HepG2 (cell line): ENCODE data around the gene ARHGEF4. TPM values are rescaled to one million over a fixed set of nuclear protein-coding genes. Genes with fewer than 3 reads are reported as not detected.

Source experiments
- CBX1 ChIP-seq: IDR thresholded peaks from one replicate; pipeline ENCODE4 v1.6.1; 2016; ENCODE audit warnings: antibody characterized with exemption, low read depth
- NFIC ChIP-seq: IDR thresholded peaks from 2 replicates; pipeline ENCODE4 v1.6.1; 2012; ENCODE audit warnings: mild to moderate bottlenecking, low read length, inconsistent platforms
- ZNF558 ChIP-seq: sonication (generic); formaldehyde crosslinking; IDR thresholded peaks from 2 replicates; pipeline ENCODE4 v1.9.0; 2022; ENCODE audit warnings: mild to moderate bottlenecking, missing genetic modification reagents, borderline replicate concordance
- ZNF589 ChIP-seq: sonication (generic); formaldehyde crosslinking; conservative IDR thresholded peaks from 2 replicates; pipeline ENCODE4 v1.8.0; 2022; ENCODE audit warnings: mild to moderate bottlenecking, moderate library complexity, missing genetic modification reagents
- polyA plus RNA-seq, 8 experiments: library from polyadenylated mRNA; depleted of rRNA in 3 of 8; stranded (reverse) in 7 of 8; unstranded in 1 of 8; fragments of >200 nt; fragmentation: Illumina TruSeq in 4 of 8; extraction: Trizol in 4 of 8; gene quantifications; 2 replicates each; pipeline versions ENCODE4 v1.2.1 to v1.2.3, GENCODE V29; 2011 to 2016; ENCODE audit warnings: low read depth in 4 of 8, missing spikeins in 1 of 8, mixed read lengths in 1 of 8; ENCODE audit not compliant: insufficient read depth in 1 of 8
- total RNA-seq, 5 experiments: library from RNA; depleted of rRNA; stranded (reverse); fragments of >200 nt; fragmentation: Illumina TruSeq; extraction: Trizol; gene quantifications; 2 replicates each; pipeline ENCODE4 v1.2.3, GENCODE V29; 2016; ENCODE audit warnings: low read depth in 1 of 5
- TF ChIP-seq, protein P1 (sequence below): sonication (generic); formaldehyde crosslinking; IDR thresholded peaks from 2 replicates; pipeline ENCODE4 v1.4.0; 2020; ENCODE audit warnings: missing genetic modification reagents, borderline replicate concordance
- TF ChIP-seq, protein P2 (sequence below): sonication (generic); formaldehyde crosslinking; IDR thresholded peaks from 2 replicates; pipeline ENCODE4 v1.5.1; 2020; ENCODE audit warnings: mild to moderate bottlenecking, missing genetic modification reagents, borderline replicate concordance
- TF ChIP-seq, protein P3 (sequence below): sonication (generic); formaldehyde crosslinking; IDR thresholded peaks from 2 replicates; pipeline ENCODE4 v1.5.0; 2020; ENCODE audit warnings: mild to moderate bottlenecking, missing genetic modification reagents, borderline replicate concordance
- TF ChIP-seq, protein P4 (sequence below): sonication (generic); formaldehyde crosslinking; IDR thresholded peaks from 2 replicates; pipeline ENCODE4 v1.4.0; 2020; ENCODE audit warnings: missing genetic modification reagents, borderline replicate concordance

The ARHGEF4 gene
- total and polyA plus RNA-seq, 2 of the 13 experiments (the other 11 are each of a cell fraction or from before 2014, with no cell fraction given): 0.11 to 0.13 TPM

DNA sequence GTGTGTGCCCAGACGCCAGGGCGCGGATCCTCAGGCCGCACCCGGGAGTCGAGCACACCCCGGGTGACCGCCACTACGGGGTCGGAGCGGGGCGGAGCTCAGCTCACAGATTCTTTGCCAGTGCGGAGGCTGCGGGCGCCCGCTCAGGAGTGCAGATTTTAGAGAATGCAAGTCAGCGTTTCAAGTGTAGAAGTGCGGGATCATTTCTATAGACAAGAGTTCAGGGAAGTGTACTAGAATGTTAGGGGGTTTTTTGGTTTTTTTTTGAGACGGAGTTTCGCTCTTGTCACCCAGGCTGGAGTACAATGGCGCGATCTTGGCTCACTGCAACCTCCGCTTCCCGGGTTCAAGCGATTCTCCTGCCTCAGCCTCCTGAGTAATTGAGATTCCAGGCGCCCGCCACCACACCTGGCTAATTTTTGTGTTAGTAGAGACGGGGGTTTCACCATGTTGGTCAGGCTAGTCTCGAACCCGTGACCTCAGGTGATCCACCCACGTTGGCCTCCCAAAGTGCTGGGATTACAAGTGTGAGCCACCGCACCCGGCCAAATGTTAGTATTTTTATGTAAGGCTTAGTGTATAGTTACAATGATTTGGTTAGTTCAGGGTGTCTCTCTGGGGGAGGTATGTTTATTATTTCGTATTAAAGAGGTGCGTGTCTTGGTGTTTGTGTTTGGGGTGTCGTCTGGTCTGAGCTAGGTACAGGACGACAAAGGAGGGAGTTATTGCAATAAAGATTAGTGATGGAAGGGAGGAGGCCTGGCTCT lies 257.2 kb downstream of the ARHGEF4 start (continued):
- TF ChIP-seq, protein P1, sequence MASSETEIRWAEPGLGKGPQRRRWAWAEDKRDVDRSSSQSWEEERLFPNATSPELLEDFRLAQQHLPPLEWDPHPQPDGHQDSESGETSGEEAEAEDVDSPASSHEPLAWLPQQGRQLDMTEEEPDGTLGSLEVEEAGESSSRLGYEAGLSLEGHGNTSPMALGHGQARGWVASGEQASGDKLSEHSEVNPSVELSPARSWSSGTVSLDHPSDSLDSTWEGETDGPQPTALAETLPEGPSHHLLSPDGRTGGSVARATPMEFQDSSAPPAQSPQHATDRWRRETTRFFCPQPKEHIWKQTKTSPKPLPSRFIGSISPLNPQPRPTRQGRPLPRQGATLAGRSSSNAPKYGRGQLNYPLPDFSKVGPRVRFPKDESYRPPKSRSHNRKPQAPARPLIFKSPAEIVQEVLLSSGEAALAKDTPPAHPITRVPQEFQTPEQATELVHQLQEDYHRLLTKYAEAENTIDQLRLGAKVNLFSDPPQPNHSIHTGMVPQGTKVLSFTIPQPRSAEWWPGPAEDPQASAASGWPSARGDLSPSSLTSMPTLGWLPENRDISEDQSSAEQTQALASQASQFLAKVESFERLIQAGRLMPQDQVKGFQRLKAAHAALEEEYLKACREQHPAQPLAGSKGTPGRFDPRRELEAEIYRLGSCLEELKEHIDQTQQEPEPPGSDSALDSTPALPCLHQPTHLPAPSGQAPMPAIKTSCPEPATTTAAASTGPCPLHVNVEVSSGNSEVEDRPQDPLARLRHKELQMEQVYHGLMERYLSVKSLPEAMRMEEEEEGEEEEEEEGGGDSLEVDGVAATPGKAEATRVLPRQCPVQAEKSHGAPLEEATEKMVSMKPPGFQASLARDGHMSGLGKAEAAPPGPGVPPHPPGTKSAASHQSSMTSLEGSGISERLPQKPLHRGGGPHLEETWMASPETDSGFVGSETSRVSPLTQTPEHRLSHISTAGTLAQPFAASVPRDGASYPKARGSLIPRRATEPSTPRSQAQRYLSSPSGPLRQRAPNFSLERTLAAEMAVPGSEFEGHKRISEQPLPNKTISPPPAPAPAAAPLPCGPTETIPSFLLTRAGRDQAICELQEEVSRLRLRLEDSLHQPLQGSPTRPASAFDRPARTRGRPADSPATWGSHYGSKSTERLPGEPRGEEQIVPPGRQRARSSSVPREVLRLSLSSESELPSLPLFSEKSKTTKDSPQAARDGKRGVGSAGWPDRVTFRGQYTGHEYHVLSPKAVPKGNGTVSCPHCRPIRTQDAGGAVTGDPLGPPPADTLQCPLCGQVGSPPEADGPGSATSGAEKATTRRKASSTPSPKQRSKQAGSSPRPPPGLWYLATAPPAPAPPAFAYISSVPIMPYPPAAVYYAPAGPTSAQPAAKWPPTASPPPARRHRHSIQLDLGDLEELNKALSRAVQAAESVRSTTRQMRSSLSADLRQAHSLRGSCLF (CRISPR knock-in tag): no peak
- TF ChIP-seq, protein P2, sequence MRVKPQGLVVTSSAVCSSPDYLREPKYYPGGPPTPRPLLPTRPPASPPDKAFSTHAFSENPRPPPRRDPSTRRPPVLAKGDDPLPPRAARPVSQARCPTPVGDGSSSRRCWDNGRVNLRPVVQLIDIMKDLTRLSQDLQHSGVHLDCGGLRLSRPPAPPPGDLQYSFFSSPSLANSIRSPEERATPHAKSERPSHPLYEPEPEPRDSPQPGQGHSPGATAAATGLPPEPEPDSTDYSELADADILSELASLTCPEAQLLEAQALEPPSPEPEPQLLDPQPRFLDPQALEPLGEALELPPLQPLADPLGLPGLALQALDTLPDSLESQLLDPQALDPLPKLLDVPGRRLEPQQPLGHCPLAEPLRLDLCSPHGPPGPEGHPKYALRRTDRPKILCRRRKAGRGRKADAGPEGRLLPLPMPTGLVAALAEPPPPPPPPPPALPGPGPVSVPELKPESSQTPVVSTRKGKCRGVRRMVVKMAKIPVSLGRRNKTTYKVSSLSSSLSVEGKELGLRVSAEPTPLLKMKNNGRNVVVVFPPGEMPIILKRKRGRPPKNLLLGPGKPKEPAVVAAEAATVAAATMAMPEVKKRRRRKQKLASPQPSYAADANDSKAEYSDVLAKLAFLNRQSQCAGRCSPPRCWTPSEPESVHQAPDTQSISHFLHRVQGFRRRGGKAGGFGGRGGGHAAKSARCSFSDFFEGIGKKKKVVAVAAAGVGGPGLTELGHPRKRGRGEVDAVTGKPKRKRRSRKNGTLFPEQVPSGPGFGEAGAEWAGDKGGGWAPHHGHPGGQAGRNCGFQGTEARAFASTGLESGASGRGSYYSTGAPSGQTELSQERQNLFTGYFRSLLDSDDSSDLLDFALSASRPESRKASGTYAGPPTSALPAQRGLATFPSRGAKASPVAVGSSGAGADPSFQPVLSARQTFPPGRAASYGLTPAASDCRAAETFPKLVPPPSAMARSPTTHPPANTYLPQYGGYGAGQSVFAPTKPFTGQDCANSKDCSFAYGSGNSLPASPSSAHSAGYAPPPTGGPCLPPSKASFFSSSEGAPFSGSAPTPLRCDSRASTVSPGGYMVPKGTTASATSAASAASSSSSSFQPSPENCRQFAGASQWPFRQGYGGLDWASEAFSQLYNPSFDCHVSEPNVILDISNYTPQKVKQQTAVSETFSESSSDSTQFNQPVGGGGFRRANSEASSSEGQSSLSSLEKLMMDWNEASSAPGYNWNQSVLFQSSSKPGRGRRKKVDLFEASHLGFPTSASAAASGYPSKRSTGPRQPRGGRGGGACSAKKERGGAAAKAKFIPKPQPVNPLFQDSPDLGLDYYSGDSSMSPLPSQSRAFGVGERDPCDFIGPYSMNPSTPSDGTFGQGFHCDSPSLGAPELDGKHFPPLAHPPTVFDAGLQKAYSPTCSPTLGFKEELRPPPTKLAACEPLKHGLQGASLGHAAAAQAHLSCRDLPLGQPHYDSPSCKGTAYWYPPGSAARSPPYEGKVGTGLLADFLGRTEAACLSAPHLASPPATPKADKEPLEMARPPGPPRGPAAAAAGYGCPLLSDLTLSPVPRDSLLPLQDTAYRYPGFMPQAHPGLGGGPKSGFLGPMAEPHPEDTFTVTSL (CRISPR knock-in tag): peak; percentile 56; the same call in 1 of the 2 replicates
- TF ChIP-seq, protein P3, sequence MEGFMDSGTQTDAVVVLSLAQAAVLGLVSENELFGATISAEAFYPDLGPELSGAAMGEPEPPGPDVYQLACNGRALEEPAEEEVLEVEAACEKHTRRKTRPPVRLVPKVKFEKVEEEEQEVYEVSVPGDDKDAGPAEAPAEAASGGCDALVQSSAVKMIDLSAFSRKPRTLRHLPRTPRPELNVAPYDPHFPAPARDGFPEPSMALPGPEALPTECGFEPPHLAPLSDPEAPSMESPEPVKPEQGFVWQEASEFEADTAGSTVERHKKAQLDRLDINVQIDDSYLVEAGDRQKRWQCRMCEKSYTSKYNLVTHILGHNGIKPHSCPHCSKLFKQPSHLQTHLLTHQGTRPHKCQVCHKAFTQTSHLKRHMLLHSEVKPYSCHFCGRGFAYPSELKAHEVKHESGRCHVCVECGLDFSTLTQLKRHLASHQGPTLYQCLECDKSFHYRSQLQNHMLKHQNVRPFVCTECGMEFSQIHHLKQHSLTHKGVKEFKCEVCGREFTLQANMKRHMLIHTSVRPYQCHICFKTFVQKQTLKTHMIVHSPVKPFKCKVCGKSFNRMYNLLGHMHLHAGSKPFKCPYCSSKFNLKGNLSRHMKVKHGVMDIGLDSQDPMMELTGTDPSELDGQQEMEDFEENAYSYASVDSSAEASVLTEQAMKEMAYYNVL (CRISPR knock-in tag): no peak
- no peak for TF ChIP-seq NFIC
- TF ChIP-seq ZNF589 (CRISPR knock-in tag): 0 out of 2 replicates have a peak, but pooled peaks have one; percentile 19
- TF ChIP-seq, protein P4, sequence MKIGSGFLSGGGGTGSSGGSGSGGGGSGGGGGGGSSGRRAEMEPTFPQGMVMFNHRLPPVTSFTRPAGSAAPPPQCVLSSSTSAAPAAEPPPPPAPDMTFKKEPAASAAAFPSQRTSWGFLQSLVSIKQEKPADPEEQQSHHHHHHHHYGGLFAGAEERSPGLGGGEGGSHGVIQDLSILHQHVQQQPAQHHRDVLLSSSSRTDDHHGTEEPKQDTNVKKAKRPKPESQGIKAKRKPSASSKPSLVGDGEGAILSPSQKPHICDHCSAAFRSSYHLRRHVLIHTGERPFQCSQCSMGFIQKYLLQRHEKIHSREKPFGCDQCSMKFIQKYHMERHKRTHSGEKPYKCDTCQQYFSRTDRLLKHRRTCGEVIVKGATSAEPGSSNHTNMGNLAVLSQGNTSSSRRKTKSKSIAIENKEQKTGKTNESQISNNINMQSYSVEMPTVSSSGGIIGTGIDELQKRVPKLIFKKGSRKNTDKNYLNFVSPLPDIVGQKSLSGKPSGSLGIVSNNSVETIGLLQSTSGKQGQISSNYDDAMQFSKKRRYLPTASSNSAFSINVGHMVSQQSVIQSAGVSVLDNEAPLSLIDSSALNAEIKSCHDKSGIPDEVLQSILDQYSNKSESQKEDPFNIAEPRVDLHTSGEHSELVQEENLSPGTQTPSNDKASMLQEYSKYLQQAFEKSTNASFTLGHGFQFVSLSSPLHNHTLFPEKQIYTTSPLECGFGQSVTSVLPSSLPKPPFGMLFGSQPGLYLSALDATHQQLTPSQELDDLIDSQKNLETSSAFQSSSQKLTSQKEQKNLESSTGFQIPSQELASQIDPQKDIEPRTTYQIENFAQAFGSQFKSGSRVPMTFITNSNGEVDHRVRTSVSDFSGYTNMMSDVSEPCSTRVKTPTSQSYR (CRISPR knock-in tag): no peak
- 0 out of 2 replicates have a peak, but pooled peaks have one; percentile 7 for TF ChIP-seq ZNF558
- no peak for TF ChIP-seq CBX1
